A549 (cell line): ENCODE data around the gene LAMA2.

Experiments
- CHD4 ChIP-seq: fragments of 200-600 bp; sonication (generic); IDR thresholded peaks from 2 replicates; pipeline ENCODE4 v1.6.1; 2016; ENCODE audit warnings: antibody characterized with exemption, mild to moderate bottlenecking, borderline replicate concordance
- CTCF ChIP-seq: fragments of >200 bp; sonication (Bioruptor Twin); formaldehyde crosslinking; IDR thresholded peaks from 3 replicates; pipeline ENCODE4 v1.5.1; 2016
- E2F6 ChIP-seq: IDR thresholded peaks from 2 replicates; pipeline ENCODE4 v1.6.1; 2012; ENCODE audit warnings: low read depth, borderline replicate concordance
- HDAC2 ChIP-seq: fragments of 200-600 bp; sonication (generic); IDR thresholded peaks from 2 replicates; pipeline ENCODE4 v1.6.1; 2016
- JUN ChIP-seq, 2 experiments: fragments of >200 bp; sonication (Bioruptor Twin); formaldehyde crosslinking; IDR thresholded peaks; 2 replicates in 1 of 2; 3 replicates in 1 of 2; pipeline ENCODE4 v1.6.1; 2016 to 2017
- MAX ChIP-seq: IDR thresholded peaks from 2 replicates; pipeline ENCODE4 v1.6.1; 2012
- MAZ ChIP-seq: fragments of 150-350 bp; IDR thresholded peaks from 2 replicates; pipeline ENCODE4 v1.6.1; 2014; ENCODE audit warnings: antibody characterized with exemption, low read depth, low read length, borderline replicate concordance
- PBX3 ChIP-seq: IDR thresholded peaks from 2 replicates; pipeline ENCODE4 v1.6.1; 2012
- POLR2A ChIP-seq: IDR thresholded peaks from 2 replicates; pipeline ENCODE4 v1.6.1; 2012; ENCODE audit warnings: mild to moderate bottlenecking, low read length
- POLR2AphosphoS2 ChIP-seq: conservative IDR thresholded peaks from 2 replicates; pipeline ENCODE4 v1.6.1; 2012; ENCODE audit warnings: low read length, improper control_type of control experiment, inconsistent platforms
- RFX5 ChIP-seq: fragments of 450-650 bp; IDR thresholded peaks from 2 replicates; pipeline ENCODE4 v1.7.1; 2014; ENCODE audit warnings: antibody characterized with exemption, mild to moderate bottlenecking, moderate library complexity

GRCh38 chr6:128954308-128955043, 71.5 kb downstream of the LAMA2 start:
- no peak for TF ChIP-seq MAX
- no peak for TF ChIP-seq CTCF
- no peak for TF ChIP-seq POLR2AphosphoS2
- TF ChIP-seq RFX5: no peak
- no peak for TF ChIP-seq MAZ
- TF ChIP-seq POLR2A: no peak
- no peak for TF ChIP-seq PBX3
- TF ChIP-seq HDAC2: no peak
- no peak for TF ChIP-seq E2F6
- TF ChIP-seq CHD4: no peak
- TF ChIP-seq JUN (IDR thresholded peaks at IDR 0.05): no peak
